Esophagus squamous epithelium (tissue), 5 donors: ENCODE measurements around the gene COL27A1. TPM values are rescaled to one million over a fixed set of nuclear protein-coding genes. Genes with fewer than 3 reads are reported as not detected.
"Not testable (repeated sequence)": the region's sequence is repeated elsewhere in the genome, so short reads cannot be mapped to it uniquely, and the experiment has no call there.

Experiments used
- DNase-seq: peaks from one replicate; lab custom pipeline; 2025; lab: John Stamatoyannopoulos, UW
- H3K27ac ChIP-seq, 4 donors: fragments of 200-600 bp; sonication (generic); one replicate each; pipeline ENCODE4 v1.5.1; 2016 to 2019; ENCODE audit warnings: mild to moderate bottlenecking in 1 of 4
- H3K27me3 ChIP-seq, 4 donors: fragments of 200-600 bp; sonication (generic); 1 replicate in 3 of 4; 2 replicates in 1 of 4; pipeline versions ENCODE4 v1.5.1 to v1.6.0; 2017 to 2021; ENCODE audit warnings: antibody characterized with exemption in 1 of 4
- H3K36me3 ChIP-seq, 3 donors: fragments of 200-600 bp; sonication (generic); one replicate each; pipeline ENCODE4 v1.5.1; 2016 to 2019
- H3K4me1 ChIP-seq, 3 donors: fragments of 200-600 bp; sonication (generic); one replicate each; pipeline ENCODE4 v1.5.1; 2017 to 2019
- H3K4me3 ChIP-seq, 4 donors: fragments of 200-600 bp; sonication (generic); 1 replicate in 3 of 4; 2 replicates in 1 of 4; pipeline ENCODE4 v1.5.1; 2016 to 2019; ENCODE audit warnings: mild to moderate bottlenecking in 2 of 4, moderate library complexity in 1 of 4
- H3K9me3 ChIP-seq, 3 donors: fragments of 200-600 bp; sonication (generic); one replicate each; pipeline ENCODE4 v1.5.1; 2016 to 2019
- POLR2A ChIP-seq, 4 donors: fragments of 450-650 bp; IDR thresholded peaks; one replicate each; pipeline ENCODE4 v1.6.1; 2017; ENCODE audit warnings: antibody characterized with exemption in 4 of 4, mild to moderate bottlenecking in 4 of 4, moderate library complexity in 3 of 4
- WGBS, 2 donors: methylation state at CpG; one replicate each; pipeline ENCODE4 v1.1.5; 2018; 5-methylcytosine and 5-hydroxymethylcytosine counted together
- intact Hi-C: fragments of 100-400 bp; cut with DNase I; formaldehyde crosslinking; loops from one replicate; pipeline ENCODE4 v1.15.0; 2022
- total RNA-seq, 4 donors: library from RNA; depleted of rRNA; stranded (reverse); fragments of >200 nt; gene quantifications; one replicate each; pipeline ENCODE4 v1.1.0, GENCODE V29; 2016
- TF ChIP-seq, protein P1 (sequence below), 6 experiments: fragments of 450-650 bp in 4 of 6; fragments of 200-600 bp in 2 of 6; sonication (generic) in 2 of 6; IDR thresholded peaks; one replicate each; pipeline ENCODE4 v1.5.1; 2016 to 2019; ENCODE audit warnings: antibody characterized with exemption in 6 of 6, mild to moderate bottlenecking in 4 of 6, moderate library complexity in 4 of 6
- donor health status: DM: yes; HTN: yes; CAD: no.

The COL27A1 gene
- total RNA-seq, 4 donors from 2014 or later = 7.5 to 34.0 (median 12.0) TPM

DNA sequence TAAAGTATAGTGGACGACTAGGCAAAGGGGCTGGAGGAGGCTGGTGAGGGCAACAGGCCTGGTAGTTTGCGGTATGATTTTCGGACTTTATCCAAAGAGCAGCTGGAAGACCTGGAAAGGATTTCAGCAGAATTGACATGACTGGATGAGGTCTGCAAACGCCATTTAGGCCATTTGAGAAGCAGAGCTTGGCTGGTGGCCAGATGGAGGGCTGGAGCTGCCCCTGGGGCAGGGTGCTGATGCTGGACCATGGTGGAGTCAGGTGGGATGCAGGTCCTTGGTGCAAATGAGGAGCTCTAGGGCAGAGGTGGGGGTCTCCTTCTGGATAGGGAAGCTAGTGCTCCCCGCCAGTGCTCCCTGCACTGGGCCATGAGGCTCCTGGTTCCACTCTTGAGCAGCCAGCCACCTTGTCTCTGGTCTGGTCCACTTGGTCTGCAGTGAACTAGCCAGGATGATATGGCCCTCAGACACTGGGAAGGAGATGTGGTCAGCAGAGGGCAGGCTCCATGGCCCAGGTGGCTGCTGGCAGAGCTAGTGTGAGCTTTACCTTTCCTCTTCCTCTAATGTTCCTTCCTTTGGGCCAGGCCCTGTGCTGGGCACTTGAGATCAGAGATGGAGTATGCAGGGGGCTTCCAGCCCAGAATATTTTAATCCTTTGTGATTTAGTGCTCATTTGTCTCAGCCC lies 31.4 kb downstream of the COL27A1 start:
- TF ChIP-seq, protein P1, sequence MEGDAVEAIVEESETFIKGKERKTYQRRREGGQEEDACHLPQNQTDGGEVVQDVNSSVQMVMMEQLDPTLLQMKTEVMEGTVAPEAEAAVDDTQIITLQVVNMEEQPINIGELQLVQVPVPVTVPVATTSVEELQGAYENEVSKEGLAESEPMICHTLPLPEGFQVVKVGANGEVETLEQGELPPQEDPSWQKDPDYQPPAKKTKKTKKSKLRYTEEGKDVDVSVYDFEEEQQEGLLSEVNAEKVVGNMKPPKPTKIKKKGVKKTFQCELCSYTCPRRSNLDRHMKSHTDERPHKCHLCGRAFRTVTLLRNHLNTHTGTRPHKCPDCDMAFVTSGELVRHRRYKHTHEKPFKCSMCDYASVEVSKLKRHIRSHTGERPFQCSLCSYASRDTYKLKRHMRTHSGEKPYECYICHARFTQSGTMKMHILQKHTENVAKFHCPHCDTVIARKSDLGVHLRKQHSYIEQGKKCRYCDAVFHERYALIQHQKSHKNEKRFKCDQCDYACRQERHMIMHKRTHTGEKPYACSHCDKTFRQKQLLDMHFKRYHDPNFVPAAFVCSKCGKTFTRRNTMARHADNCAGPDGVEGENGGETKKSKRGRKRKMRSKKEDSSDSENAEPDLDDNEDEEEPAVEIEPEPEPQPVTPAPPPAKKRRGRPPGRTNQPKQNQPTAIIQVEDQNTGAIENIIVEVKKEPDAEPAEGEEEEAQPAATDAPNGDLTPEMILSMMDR (IDR thresholded peaks at IDR 0.05) = no peak
- TF ChIP-seq POLR2A (IDR thresholded peaks at IDR 0.05) = no peak
- intact Hi-C loops = no loop called here
- DNase-seq = no peak
- H3K27ac ChIP-seq = no peak overlapping the region
- 89 to 91% methylated on average over 4 of the region's 5 CpGs for WGBS, 2 donors
- H3K27me3 ChIP-seq = no peaks in the 10 kb centered on the region
- no peak overlapping the region for H3K4me3 ChIP-seq
- H3K36me3 ChIP-seq = no peaks in the 10 kb centered on the region
- peaks cover 0 to 9% (median 0%) of the 10 kb centered on the region in 3 donors for H3K4me1 ChIP-seq
- H3K9me3 ChIP-seq = peaks cover 0 to 8% (median 5%) of the 10 kb centered on the region in 3 donors

DNA sequence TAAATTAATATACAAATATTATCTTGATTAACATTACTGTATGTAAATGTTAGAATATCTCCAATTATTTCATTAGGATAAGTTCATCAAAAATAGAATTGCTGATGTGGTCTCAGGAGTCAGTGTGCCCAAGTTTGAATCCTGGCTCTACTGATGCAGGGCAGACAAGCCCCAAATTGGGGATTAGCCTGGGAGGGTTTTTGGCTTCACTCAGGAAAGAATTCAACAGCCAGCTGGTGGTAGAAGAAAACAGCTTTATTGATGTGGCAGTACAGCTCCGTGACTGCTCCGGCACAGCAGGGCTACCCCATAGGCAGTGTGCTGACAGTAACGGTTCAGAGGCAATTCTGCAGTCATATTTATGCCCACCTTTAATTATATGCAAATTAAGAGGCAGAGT lies 32.5 kb downstream of the COL27A1 start:
- H3K4me3 ChIP-seq = no peak overlapping the region
- no peaks in the 10 kb centered on the region for H3K36me3 ChIP-seq
- no peaks in the 10 kb centered on the region for H3K27me3 ChIP-seq
- no peak for DNase-seq
- whole genome bisulfite sequencing, 2 donors = 62 to 86% methylated on average over 3 of the region's 3 CpGs
- H3K9me3 ChIP-seq = peaks cover 0 to 8% (median 5%) of the 10 kb centered on the region in 3 donors
- intact Hi-C loops = no loop called here
- H3K4me1 ChIP-seq = peaks cover 0 to 8% (median 0%) of the 10 kb centered on the region in 3 donors
- TF ChIP-seq, protein P1 (IDR thresholded peaks at IDR 0.05) = no peak
- TF ChIP-seq POLR2A (IDR thresholded peaks at IDR 0.05) = no peak
- H3K27ac ChIP-seq = no peak overlapping the region

DNA sequence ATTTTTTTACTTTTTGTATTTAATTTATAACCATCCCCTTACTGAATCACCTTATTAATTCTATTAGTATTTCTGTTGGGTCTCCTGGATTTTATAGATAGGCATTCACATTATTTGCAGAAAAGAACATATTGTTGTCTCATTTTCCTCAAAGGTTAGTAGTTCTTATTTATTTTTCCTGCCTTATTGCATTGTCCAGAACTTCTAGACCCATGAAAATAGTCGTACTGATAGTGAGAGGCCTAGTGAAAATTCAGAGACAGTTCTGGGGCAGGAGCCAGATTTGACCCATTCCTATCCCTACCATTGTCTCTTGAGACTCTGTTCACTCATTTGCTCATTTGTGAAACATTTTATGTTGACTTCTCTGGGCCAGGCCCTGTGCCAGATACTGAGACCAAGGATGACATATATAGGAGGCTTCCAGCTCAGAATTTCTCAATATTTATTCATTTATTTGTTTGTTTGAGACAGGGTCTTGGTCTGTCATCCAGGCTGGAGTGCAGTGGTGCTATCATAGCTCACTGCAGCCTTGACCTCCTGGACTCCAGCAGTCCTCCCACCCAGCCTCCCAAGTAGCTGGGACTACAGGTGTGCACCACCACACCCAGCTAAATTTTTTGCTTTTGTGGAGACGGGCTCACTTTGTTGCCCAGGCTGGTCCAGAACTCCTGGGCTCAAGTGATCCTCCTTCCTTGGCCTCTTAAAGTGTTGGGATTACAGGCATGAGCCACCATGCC lies 34.7 kb downstream of the COL27A1 start:
- Histone ChIP-seq H3K4me3 (no peak overlapping the region), H3K27ac (no peak overlapping the region), H3K4me1 (peaks cover 0 to 8% (median 0%) of the 10 kb centered on the region in 3 donors), H3K9me3 (peaks cover 0 to 8% (median 5%) of the 10 kb centered on the region in 3 donors), H3K27me3 (no peaks in the 10 kb centered on the region), H3K36me3 (no peaks in the 10 kb centered on the region)
- TF ChIP-seq, protein P1 (IDR thresholded peaks at IDR 0.05) = no peak
- TF ChIP-seq POLR2A (IDR thresholded peaks at IDR 0.05) = no peak
- WGBS, 2 donors = 79 to 93% methylated on average over 2 of the region's 2 CpGs
- no peak for DNase-seq
- intact Hi-C loops = no loop called here

DNA sequence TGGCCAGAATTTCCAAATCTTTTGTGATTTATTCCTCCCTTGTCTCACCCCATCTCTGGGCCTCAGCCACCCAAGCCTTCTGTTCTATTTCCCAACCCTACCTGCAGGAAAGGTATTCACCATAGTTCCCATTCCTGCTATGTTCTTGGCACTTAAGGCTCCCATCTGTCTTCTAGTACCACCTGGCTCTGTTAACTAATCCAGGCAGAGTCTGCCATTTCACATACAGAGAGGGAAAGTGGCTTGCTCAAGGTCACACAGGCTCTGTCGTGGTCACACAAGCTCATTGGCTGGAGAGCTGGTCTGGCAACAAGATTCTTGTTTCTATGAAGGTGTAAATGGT lies 35.2 kb downstream of the COL27A1 start:
- intact Hi-C loops = no loop called here
- no peak overlapping the region for H3K4me3 ChIP-seq
- H3K4me1 ChIP-seq = peaks cover 0 to 7% (median 0%) of the 10 kb centered on the region in 3 donors
- H3K9me3 ChIP-seq = peaks cover 0 to 8% (median 5%) of the 10 kb centered on the region in 3 donors
- DNase-seq = no peak
- WGBS, 2 donors = 90 to 100% methylated on average over 1 of the region's 1 CpG
- H3K36me3 ChIP-seq = no peaks in the 10 kb centered on the region
- TF ChIP-seq, protein P1 (IDR thresholded peaks at IDR 0.05) = no peak
- no peak for TF ChIP-seq POLR2A (IDR thresholded peaks at IDR 0.05)
- no peaks in the 10 kb centered on the region for H3K27me3 ChIP-seq
- H3K27ac ChIP-seq = no peak overlapping the region

DNA sequence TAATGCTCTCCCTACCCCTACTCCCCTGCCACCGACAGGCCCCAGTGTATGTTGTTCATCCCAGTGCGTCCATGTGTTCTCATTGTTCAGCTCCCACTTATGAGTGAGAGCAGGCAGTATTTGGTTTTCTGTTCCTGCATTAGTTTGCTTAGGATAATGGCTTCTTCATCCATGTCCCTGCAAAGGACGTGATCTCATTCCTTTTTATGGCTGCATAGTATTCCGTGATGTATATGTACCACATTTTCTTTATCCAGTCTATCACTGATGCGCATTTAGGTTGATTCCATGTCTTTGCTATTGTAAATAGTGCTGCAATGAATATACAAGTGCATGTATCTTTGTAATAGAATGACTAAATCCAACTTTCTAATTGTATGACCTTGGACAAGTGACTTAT lies 36.1 kb downstream of the COL27A1 start:
- H3K4me3 ChIP-seq, H3K4me1 ChIP-seq, intact Hi-C loops, H3K27me3 ChIP-seq, H3K9me3 ChIP-seq, DNase-seq, H3K27ac ChIP-seq, H3K36me3 ChIP-seq: not testable (repeated sequence)
- WGBS, 2 donors = 94 to 96% methylated on average over 5 of the region's 5 CpGs
